Sigmoid colon (tissue), 7 donors: ENCODE data around the gene FABP3. TPM values are rescaled to one million over a fixed set of nuclear protein-coding genes. Genes with fewer than 3 reads are reported as not detected.

Source experiments
- DNase-seq: peaks from one replicate; pipeline ENCODE4 v3.0.0-alpha.2; 2019
- H3K27ac ChIP-seq, 4 donors: fragments of 200-600 bp; sonication (generic); one replicate each; pipeline ENCODE4 v1.5.1; 2016 to 2019; ENCODE audit warnings: mild to moderate bottlenecking in 1 of 4
- H3K27me3 ChIP-seq, 3 donors: fragments of 200-600 bp; sonication (generic); one replicate each; pipeline ENCODE4 v1.5.1; 2019; ENCODE audit warnings: mild to moderate bottlenecking in 1 of 3
- H3K36me3 ChIP-seq, 4 donors: fragments of 200-600 bp; sonication (generic); one replicate each; pipeline ENCODE4 v1.5.1; 2016 to 2019
- H3K4me1 ChIP-seq, 4 donors: fragments of 200-600 bp; sonication (generic); one replicate each; pipeline ENCODE4 v1.5.1; 2017 to 2019
- H3K4me3 ChIP-seq, 4 donors: fragments of 200-600 bp; sonication (generic); one replicate each; pipeline ENCODE4 v1.5.1; 2017 to 2019; ENCODE audit warnings: mild to moderate bottlenecking in 2 of 4, moderate library complexity in 1 of 4
- H3K9me3 ChIP-seq, 4 donors: fragments of 200-600 bp in 3 of 4; sonication (generic) in 3 of 4; one replicate each; pipeline versions ENCODE4 v1.5.1 to v1.6.1; 2013 to 2019
- EP300 ChIP-seq, 4 donors: sonication (generic); formaldehyde crosslinking; IDR thresholded peaks; one replicate each; pipeline ENCODE4 v1.6.1; 2017; ENCODE audit warnings: antibody characterized with exemption in 4 of 4
- POLR2A ChIP-seq, 2 donors: fragments of 450-650 bp; IDR thresholded peaks; one replicate each; pipeline ENCODE4 v1.6.1; 2016; ENCODE audit warnings: antibody characterized with exemption in 2 of 2, mild to moderate bottlenecking in 2 of 2, moderate library complexity in 2 of 2
- POLR2AphosphoS5 ChIP-seq, 4 donors: sonication (generic); formaldehyde crosslinking; IDR thresholded peaks; one replicate each; pipeline ENCODE4 v1.6.1; 2017; ENCODE audit warnings: antibody characterized with exemption in 4 of 4
- WGBS, 2 donors: extraction: QIAGEN DNeasy Blood & Tissue Kit; methylation state at CpG; one replicate each; pipeline ENCODE4 v1.1.7; 2013; 5-methylcytosine and 5-hydroxymethylcytosine counted together
- intact Hi-C: fragments of 100-400 bp; cut with DNase I; formaldehyde crosslinking; loops from one replicate; pipeline ENCODE4 v1.15.1; 2023
- polyA plus RNA-seq, 3 donors: library from polyadenylated mRNA; stranded (reverse); fragments of 200-250 nt; gene quantifications; one replicate each; pipeline ENCODE4 v1.2.3, GENCODE V29; 2013
- total RNA-seq, 4 donors: library from RNA; depleted of rRNA; stranded (reverse); fragments of >200 nt; gene quantifications; one replicate each; pipeline ENCODE4 v1.1.0, GENCODE V29; 2016
- TF ChIP-seq, protein P1 (sequence below), 4 experiments: fragments of 450-650 bp in 3 of 4; fragments of 200-600 bp in 1 of 4; IDR thresholded peaks; one replicate each; pipeline ENCODE4 v1.5.1; 2016 to 2019; ENCODE audit warnings: antibody characterized with exemption in 4 of 4, mild to moderate bottlenecking in 3 of 4, moderate library complexity in 2 of 4
- donor health status: healthy with polysubstance abuse.
- donor health status: Bipolar disorder and iron deficiency.
- donor health status: healthy.

FABP3 gene
- total and polyA plus RNA-seq, 7 donors = 6.4 to 31.2 (median 16.4) TPM

DNA sequence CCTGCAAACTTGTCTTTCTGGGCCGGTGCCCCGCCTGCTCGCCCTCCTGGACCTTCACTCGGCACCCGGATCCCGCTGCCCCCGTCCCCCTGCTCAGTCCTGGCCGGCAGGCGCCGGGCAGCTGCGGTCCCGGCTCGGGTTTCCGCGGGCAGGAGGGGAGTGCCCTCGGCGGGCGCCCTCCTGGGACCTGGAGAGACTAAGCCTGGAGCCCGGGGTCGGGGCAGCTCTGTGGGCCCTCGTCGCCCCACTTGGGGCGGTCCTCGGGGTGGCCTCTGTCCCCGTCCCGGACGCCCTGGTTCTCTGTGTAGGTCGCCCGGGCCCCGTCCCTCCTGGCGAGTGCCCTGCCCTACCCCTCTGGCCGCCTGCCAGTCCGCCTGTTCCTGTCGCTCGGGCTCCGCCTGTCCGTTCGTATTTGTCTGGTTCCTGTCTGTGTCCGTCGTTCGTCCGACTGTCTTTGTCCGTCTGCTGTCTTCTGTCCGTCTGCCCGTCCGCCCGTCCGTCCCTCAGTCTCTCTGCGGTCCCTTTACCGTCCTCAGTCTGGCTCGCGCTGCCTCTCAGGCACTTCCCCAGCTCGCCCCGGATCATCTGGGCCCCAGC, 40.6 kb upstream of the FABP3 start:
- Histone ChIP-seq H3K4me3 (peak overlapping the region; percentile 26 to 61 (median 59)), H3K27ac (peak overlapping the region in 2 of 4 donors; percentile 41 to 59), H3K4me1 (peaks cover 0 to 16% (median 14%) of the 10 kb centered on the region in 4 donors), H3K27me3 (peaks cover 18 to 47% (median 37%) of the 10 kb centered on the region in 3 donors), H3K36me3 (no peaks in the 10 kb centered on the region), H3K9me3 (no peaks in the 10 kb centered on the region)
- 1% methylated on average over 54 of the region's 54 CpGs for WGBS, 2 donors
- peak; percentile 79 for DNase-seq
- intact Hi-C loops = no loop called here
- TF ChIP-seq EP300 (IDR thresholded peaks at IDR 0.05) (no peak), POLR2A (IDR thresholded peaks at IDR 0.05) (no peak), POLR2AphosphoS5 (IDR thresholded peaks at IDR 0.05) (no peak)
- TF ChIP-seq, protein P1, sequence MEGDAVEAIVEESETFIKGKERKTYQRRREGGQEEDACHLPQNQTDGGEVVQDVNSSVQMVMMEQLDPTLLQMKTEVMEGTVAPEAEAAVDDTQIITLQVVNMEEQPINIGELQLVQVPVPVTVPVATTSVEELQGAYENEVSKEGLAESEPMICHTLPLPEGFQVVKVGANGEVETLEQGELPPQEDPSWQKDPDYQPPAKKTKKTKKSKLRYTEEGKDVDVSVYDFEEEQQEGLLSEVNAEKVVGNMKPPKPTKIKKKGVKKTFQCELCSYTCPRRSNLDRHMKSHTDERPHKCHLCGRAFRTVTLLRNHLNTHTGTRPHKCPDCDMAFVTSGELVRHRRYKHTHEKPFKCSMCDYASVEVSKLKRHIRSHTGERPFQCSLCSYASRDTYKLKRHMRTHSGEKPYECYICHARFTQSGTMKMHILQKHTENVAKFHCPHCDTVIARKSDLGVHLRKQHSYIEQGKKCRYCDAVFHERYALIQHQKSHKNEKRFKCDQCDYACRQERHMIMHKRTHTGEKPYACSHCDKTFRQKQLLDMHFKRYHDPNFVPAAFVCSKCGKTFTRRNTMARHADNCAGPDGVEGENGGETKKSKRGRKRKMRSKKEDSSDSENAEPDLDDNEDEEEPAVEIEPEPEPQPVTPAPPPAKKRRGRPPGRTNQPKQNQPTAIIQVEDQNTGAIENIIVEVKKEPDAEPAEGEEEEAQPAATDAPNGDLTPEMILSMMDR (IDR thresholded peaks at IDR 0.05) = no peak

DNA sequence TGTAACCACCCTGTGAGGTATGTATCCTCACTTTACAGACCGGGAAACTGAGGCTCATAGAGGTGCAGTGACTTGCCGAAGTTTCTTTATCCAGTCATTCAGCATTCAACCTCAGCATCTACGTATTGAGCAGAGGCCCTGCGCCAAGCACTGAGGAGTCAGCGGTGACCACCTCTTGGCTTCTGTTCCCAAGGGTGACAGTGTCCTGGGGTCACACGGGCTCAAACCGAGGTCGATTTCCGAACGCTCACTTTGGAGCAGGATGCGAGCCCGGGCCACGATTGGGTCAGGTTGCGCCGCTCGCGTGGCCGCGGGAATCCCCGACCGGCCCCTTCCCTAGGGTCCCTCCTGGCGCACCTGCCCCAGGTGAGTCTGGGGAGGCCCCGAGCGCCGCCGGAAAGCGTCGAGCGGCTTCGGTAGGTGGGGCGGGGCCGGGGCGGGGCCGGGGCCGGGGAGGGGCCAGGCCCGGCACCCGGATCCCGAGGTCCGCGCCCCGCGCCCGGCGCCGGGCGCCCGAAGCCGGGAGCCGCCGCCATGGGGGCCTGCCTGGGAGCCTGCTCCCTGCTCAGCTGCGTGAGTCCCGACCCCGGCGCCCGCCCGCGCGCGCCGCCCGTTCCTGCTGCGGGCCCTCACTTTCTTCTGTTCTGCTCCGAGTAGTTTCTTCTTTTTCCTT, 40.0 kb upstream of the FABP3 start, which contains the start of gene SERINC2:
Gene SERINC2, plus strand, starts transcription at position 482 of the 673 bp plus-strand sequence. Its CDS starts 53 bp downstream, at position 535.
- H3K27ac ChIP-seq = peak within 1 kb of the TSS in 2 of 4 donors; percentile 41 to 59

DNA sequence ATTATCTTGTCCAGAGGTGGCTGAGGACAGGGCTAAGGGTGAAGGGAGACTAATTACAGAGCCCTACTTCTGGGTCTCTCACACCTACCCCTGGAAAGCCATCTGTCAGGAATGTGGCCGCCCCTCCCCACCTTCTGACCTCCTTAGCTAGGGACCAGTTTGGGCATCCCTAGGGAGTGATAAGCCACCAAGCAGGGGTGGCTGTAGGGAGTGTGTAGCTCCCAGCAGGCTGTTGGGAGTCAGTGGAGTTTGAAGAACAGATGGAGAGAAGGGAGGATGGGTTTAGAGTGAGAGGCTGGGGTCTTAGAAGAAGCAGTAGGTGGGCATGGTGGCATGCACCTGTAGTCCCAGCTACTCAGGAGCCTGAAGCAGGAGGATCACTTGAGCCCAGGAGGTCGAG, 39.3 kb upstream of the FABP3 start:
- intact Hi-C loops = no loop called here
- H3K9me3 ChIP-seq = no peaks in the 10 kb centered on the region
- WGBS, 2 donors = 64 to 72% methylated on average over 2 of the region's 2 CpGs
- TF ChIP-seq POLR2AphosphoS5 (IDR thresholded peaks at IDR 0.05) = no peak
- TF ChIP-seq POLR2A (IDR thresholded peaks at IDR 0.05) = no peak
- no peak for TF ChIP-seq EP300 (IDR thresholded peaks at IDR 0.05)
- TF ChIP-seq, protein P1 (IDR thresholded peaks at IDR 0.05) = no peak
- H3K27ac ChIP-seq = no peak overlapping the region
- peaks cover 0 to 16% (median 14%) of the 10 kb centered on the region in 4 donors for H3K4me1 ChIP-seq
- H3K4me3 ChIP-seq = no peak overlapping the region
- no peaks in the 10 kb centered on the region for H3K36me3 ChIP-seq
- no peak for DNase-seq
- peaks cover 18 to 52% (median 37%) of the 10 kb centered on the region in 3 donors for H3K27me3 ChIP-seq

More for the DNA sequence above, 40.0 kb upstream of the FABP3 start, which contains the start of gene SERINC2:
- peaks cover 0 to 16% (median 14%) of the 10 kb centered on the region in 4 donors for H3K4me1 ChIP-seq
- no peaks in the 10 kb centered on the region for H3K36me3 ChIP-seq
- H3K27me3 ChIP-seq = peaks cover 18 to 52% (median 37%) of the 10 kb centered on the region in 3 donors
- peak within 1 kb of the TSS; percentile 26 to 61 (median 59) for H3K4me3 ChIP-seq
- 1 to 3% methylated on average over 63 of the region's 63 CpGs for WGBS, 2 donors
- intact Hi-C loops = no loop called here
- DNase-seq = no peak
- TF ChIP-seq POLR2A (IDR thresholded peaks at IDR 0.05) (no peak), EP300 (IDR thresholded peaks at IDR 0.05) (no peak), POLR2AphosphoS5 (IDR thresholded peaks at IDR 0.05) (no peak)
- TF ChIP-seq, protein P1 (IDR thresholded peaks at IDR 0.05) = no peak
- H3K9me3 ChIP-seq = no peaks in the 10 kb centered on the region

DNA sequence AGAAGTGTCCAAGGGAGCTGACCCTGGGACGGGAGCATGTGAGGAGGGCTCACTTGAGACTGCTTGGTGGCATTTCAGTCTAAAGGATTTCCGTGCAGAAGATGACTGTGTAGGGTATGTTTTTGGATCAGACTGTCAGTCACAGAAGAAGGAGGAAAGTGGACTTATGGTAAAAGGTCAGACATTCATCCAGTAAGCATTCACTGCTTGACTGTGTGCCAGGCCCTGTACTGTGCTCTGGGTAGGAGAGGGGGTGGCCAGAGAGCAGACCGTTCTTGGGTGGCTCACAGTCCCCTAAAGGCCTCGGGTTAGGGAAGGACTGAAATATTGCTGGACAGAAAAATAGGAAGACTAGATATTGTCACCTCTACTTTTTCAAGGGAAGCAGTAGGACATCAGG, 38.0 kb upstream of the FABP3 start:
- DNase-seq = no peak
- 79 to 84% methylated on average over 4 of the region's 4 CpGs for WGBS, 2 donors

More for the DNA sequence above, 38.0 kb upstream of the FABP3 start:
- H3K4me1 ChIP-seq = peaks cover 0 to 16% (median 14%) of the 10 kb centered on the region in 4 donors
- no peaks in the 10 kb centered on the region for H3K9me3 ChIP-seq
- H3K27me3 ChIP-seq = peaks cover 18 to 52% (median 37%) of the 10 kb centered on the region in 3 donors
- H3K4me3 ChIP-seq = no peak overlapping the region
- TF ChIP-seq POLR2A (IDR thresholded peaks at IDR 0.05) (no peak), EP300 (IDR thresholded peaks at IDR 0.05) (no peak), POLR2AphosphoS5 (IDR thresholded peaks at IDR 0.05) (no peak)
- TF ChIP-seq, protein P1 (IDR thresholded peaks at IDR 0.05) = no peak
- no peak overlapping the region for H3K27ac ChIP-seq
- no peaks in the 10 kb centered on the region for H3K36me3 ChIP-seq
- intact Hi-C loops = no loop called here
